D341Med (cell line): ENCODE measurements around the gene TSPAN32.
"Not testable (repeated sequence)": the region's sequence is repeated elsewhere in the genome, so short reads cannot be mapped to it uniquely, and the experiment has no call there.

Experiments used
- DNase-seq: peaks from one replicate; pipeline ENCODE4 v3.0.0; 2012; ENCODE audit warnings: low spot score

The TSPAN32 gene

DNA sequence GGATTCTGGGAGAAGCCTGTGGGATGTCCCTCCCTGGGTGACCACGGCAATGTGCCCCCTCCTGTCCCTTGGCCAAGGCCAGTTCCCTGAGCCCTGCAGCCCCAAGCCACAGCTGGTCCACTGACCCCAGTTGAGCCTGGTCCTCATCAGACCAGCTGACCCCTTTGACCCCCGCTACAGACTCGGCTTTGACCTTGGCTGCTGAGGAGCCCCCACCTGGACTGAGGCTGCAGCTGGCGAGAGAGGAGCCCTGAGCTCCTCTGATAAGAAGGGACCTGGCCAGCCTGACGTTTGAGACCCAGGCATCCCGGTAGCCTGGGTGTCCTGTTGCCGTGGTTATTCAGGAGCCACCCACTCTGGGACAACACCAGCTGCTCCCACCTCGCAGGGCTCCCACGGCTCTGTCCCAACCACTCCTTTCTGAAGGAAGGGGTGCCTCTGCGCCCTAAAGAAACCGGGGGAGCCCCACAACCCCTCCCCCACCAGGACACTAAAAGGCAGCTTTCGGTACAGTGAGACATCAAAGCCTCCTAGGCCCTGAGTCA is 34.4 kb upstream of the TSPAN32 start:
- DNase-seq = no peak

DNA sequence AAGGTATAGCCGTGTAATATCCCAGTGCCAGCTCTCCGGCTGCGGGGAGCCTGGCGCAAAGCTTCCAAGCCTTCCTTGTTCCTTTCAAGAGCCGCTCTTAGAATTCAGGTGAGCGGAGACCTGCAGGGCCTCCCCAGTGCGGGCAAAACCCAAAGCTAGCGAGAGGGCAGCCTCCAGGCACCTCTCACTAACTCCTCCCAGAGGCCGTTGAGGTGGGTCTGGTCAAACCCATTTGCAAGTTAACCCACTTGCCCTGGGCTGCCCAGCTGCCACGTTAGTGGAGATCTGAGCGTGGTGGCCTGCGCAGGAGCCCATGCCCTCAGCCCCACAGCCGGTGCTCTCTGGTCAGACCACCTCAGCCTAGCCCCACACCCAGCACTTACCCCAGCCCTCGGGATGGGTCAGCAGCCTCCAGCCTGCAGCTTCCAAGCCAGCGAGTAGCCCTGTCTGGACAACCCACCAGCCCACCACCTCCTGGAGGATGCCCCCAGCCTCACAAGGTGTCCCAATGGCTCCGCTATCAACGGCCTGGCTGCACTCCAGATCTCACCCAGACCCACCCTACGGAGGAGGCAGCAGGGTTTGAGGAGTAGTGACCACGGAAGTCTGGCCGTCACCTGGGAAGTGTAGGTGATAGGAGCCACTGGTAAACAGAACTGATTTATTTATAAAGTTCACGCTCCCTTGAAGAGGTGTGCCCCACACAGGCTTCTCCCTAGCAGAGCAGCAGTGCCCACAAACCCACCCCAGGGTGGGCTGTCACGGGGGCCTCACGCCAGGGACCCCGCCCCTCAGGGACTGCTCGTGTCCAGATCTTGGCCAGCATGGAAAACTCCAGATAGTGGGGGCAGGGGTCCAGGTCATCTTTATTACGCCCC is 33.7 kb upstream of the TSPAN32 start:
- no peak for DNase-seq

DNA sequence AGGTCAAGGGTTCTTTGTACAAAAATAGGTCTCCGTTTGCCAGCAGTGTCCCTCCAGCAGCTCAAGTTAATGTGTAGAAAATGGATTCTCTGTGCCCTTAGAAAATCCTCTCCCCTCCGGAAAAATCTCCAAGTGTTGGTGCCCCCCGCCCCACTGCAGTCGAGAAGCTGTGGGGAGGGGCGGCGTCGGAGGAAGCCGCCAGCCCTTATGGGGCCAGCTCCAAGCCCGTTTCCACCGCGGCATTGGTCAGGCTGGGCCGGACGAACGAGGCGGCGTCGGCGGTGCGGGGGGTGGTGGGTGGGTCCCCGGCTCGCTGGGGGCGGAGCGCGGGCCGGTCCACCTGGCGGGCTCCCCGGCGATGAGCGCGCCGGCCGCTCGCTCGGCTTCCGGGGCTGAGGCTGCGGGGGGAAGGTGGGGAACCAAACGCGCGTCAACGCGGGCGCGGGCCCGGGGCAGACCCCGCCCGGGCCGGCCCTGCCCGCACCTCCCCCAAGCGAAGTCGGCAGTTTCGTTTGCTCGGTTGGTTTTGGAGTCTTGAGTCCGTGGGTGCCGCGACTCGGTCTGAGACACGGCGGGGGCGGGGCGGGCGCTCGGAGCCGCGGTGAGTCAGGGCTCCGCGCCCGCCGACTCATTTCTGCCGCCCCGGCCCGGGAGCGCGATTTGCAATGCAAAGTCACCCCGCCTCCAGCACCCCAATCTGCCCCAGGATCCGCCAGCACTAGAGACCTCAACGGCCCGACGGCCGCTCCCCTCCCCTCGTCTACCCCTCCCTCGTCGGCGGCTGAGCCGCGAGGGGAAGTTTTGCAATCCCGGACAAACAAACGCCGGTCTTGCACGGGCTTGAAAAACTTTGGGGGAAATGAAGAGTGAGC is 32.8 kb upstream of the TSPAN32 start:
- peak; percentile 46 for DNase-seq

DNA sequence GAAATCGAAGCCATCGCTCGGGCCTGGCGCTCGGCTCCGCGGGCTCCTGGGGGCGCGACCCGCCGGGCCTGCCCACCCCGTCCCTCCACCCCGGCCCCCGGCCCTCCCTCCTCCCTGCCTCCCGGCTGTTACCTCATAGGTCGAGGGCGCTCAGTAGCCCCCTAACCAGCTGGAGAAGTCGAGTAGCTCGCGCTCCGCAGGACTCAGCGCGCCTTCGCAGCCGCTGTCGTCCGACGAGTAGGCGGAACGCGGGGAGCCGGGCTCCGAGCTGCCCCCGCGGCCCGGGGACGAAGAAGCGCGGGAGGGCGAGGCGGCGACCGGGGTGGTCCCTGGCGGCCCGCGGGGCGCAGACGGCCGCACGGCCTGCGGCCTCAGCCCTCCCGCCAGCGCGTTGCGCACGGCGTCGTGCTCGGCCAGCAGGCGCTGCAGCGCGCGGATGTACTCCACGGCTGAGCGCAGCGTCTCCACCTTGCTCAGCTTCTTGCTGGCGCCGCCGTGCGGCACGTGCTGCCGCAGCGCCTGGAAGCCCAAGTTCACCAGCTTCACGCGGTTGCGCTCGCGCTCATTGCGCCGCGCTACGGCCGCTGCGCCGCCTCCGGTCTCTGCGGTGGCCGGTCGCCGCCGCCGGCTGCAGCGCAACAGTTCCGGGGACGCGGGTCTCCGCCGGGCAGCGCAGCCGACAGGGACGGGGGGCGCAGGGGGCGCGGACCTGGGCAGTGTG is 32.1 kb upstream of the TSPAN32 start:
- DNase-seq = peak; percentile 46

DNA sequence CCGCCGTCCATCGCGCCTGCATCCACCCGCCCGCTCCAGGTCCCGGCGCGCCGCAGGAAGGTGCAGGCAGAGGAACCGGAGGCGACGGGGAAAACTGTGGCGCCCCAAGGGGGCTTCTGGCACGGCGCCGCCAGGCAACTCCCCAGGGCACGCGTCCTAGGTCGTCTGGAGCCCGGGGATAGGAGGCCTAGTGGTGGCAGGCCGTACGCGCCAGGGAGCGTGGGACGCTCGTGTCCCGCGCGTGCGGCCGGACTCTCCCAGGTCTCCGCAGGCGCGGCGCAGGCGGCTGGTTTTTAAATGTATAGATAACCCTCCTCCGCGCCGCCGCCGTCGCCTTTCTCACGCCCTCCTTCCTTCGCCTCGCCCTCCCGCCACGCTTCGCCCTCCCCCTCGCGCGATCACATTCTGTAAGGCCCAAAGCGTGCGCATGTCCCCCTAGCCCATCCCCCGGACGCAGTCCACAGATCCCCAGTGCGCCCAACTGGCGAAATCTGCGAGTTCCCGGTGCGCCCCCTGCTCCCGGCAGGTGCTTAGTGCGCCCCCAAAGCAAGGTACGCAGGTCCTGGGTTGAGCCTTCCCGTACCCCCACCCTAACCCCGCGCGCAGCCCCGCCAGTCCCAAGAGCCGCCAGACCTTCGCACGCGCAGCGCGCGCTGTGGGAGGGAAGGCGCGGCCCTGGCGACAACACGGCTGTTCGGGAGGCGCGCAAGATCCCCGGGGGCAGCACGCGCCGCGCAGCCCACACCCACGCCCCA is 31.3 kb upstream of the TSPAN32 start, which contains the start of gene ASCL2:
TSS of gene ASCL2 (minus strand) at position 267 of the 755 bp plus-strand sequence. CDS start at position 11, 256 bp downstream.
- peak; percentile 32 for DNase-seq

DNA sequence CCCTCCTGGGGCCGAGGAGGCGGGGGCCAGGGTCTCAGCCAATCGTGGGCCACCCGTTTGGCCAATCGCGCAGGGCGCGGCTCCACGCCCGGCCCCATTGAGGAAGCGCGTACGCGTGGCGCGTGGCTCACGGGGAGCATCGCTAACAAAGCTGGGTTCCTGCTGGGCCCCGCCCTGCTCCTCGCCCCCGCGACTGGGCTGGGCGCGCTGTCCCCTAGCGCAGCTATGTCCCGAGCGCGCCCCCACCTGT is 30.8 kb upstream of the TSPAN32 start:
- no peak for DNase-seq

DNA sequence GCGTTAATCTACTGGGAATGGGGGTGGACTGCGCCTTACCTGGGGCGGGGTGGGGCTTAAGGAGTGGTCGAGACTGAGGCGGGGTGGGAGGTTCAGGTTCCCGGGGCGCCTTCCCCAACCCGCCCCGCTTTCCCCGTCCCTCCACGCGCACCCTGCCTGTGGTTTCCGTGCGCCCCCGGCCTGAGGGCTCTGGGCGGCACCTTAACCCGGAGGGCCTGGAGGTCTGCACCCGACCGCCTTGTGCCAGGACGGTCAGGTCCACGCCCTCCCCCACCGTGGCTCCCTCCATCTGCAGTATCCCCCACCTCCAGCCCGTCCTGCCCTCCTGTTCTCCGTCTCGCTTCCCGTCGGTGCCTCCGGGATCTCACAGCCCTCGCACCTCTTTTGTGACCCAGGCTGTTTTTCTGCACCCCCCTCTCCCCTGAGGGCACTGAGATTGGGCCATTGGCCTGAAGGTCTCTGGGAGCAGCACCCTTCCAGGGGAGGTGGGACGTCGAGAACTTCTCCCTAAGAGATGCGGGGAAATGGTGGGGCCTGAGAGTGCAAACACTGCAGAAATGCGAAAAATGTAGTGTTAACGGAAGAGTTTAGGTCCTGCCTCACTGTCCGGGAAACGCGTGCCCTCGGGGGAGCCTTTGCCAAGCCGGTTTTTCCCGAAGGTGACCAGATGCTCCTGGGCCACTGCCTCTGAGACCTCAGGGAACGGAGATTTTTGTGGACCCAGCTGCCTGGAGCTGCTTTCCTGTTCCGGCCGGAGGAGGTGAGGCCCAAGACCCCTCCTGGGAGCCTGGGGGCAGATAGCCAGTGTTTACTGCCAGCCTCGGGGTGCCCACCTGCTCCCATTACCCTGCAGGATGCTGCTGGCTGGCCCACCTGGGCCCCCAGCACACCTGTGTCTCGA is 30.2 kb upstream of the TSPAN32 start:
- DNase-seq = peak; percentile 29

DNA sequence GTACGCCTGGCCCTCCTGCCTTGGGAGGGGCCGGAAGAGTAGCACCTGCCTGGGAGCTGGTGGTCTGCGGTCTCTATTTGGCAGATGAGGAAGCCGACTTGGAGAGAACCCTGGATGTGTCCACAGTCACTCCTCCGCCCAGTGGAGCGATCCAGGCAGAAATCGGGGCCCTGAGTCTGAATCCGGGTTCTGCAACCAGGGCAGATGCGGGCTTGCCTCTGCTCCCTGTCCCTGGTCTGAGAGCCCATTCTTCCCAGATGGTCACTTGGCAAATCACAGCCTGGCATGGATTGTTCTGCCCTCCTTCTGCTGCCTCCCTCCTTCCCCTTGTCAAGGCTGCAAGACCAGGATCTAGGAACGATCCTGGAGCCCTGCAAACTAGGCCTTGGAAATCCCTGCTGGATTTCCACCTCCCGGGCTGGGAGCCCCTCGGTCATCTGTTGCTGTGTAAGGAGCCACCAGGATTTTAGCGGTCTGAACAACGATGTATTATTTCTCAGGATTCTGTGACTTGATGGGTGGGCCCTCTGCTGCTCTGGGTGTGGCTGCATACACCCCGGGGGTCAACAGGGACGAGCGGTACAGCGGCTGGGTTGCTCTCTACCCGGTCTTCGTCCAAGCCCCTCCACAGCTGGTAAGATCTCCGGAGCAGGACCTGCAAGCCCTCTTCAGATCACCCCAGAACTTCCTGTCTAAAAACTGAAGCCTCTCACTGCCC is 29.4 kb upstream of the TSPAN32 start:
- DNase-seq = peak; percentile 17

DNA sequence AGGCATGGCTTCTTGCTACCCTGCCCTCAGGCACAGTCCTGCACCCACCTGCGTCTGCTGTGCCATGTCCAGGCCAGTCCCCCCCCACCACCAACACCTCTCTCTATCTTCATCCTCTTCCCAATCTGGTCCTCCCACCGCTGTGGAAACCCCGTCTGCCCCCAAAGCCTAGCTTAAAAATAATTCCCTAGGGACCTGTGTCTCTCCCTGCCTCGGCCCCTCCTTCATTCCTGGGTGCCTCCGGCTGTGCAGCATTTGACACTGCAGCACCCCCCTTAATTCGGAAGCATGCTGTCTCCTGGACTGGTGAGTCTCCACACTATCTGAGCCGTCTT is 28.9 kb upstream of the TSPAN32 start:
- DNase-seq = peak; percentile 10

DNA sequence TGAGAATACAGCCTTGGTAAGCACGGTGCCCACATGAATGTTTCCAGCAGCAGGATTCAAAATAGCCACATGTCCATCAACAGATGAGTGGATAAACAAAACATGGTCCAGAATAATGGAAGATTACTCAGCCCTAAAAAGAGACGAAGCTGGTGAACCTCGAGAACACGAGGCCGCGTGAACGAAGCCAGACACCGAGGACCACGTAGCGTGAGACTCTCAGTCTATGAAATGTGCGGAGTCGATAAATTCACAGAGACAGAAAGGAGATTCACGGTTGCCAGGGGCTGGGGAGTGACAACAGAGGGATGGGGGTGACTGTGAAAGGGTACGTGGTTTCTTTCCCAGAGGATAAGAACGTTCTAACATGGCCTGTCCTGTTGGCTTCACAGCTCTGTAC is 28.5 kb upstream of the TSPAN32 start:
- DNase-seq = no peak

DNA sequence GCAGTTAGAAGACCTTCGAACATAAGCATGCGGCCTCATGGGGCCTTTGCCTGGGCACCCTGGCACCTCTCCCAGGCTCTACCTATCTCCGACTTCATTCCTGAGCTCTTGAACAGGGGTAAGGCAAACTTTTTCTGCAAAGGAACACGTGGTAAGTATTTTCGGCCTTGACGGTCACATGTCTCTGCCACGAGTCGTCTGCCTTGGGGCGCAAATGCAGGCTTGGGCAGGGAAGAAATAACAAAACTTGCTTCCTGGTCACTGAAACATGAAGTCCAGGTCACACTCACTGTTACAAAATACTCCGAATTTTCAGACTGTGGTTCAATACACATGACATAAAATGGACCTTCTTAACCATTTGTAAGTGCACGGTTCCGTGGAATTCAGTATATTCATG is 28.0 kb upstream of the TSPAN32 start:
- DNase-seq = no peak

DNA sequence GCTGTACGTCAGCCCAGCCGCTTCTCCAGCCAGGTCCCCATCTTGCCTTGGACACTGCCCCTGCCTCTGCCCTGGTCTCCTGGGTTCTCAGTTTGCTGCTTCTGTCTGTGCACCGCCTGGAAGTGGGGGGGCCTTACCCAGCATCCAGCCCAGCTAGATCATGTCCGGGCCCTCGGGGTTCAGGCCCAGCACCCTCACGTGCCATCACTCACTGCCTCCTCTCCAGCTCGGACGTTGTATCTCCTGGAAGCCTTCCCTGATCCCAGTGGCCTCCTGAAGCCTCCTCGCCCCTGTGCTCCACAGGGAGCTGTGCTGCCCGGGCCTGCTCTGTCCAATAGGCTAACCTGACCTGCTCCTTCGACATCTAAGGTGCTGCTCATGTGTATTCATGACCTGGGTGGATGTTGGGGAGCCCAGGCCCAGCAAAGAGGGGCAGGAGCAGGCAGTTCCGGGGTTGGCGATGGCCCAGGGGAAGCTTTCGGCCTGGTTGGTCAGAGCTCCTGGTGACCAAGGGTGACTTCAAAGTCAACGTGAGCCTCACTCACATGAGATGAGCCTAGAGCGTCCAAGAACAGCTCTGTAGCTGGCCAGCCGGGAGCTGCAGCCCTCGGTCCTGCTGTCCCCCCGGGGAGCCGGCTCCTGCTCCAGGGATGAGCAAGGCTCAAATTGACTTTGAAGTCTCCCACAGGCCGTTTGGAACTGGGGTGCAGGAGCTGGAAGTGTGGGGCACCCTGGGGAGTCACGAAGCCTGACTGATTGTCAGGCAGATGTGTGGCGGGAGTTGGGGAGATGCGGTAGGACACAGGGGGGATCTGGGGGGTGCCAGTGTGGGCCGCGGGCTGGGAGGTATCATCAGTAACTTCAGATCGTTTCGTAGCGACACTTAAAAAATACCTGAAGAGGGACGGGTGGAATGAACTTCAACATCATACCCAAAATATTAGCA is 26.2 kb upstream of the TSPAN32 start:
- DNase-seq = no peak

DNA sequence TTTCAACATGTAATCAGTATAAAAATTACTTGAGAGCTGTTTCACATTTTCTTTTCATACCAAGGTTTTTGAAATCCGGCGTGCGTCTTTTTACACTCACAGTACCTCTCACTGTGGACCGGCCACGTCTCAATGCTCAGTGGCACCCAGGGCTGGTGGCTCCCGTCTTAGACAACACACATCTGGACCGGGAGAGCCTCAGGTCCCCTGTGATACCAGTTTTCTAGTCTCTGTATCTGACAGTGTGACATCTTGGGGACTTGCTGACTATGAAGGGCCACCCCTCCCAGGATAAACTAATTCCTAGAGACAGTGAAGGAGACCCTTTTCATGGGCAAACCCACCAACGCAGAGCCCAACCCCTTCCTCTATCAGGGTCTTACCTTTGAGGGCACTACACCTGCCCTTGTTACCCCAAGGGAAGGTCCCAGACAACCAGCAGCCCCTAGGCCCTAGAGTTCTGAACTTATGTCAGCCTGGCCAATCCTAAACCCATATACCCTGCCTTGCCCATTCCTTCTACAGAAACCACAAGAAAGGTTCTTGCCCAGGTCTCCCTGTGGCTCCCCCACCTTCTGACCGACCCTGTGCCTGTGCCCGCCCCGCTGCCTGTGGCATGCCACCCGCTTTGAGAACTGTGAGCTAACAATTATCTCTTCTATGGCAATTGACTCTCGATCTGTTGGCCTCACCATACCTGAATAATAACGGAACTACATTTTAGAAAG is 25.4 kb upstream of the TSPAN32 start:
- no peak for DNase-seq

DNA sequence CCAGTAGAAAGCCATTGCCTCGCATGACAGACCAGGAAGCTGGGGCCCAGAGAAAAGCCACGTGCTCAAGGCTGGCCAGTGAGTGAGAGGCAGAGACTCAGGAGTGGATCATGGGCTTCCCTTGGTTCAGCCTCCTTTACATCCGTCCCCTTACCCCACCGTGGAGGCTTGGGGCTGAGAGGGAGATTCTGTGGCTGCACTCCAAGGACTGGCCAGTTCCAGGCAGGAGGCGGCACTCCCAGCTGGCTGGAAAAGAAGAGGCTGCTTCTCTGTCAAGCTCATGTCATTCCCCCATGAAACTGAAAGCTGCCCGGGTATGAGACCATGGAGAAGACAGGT is 24.8 kb upstream of the TSPAN32 start:
- DNase-seq = no peak

DNA sequence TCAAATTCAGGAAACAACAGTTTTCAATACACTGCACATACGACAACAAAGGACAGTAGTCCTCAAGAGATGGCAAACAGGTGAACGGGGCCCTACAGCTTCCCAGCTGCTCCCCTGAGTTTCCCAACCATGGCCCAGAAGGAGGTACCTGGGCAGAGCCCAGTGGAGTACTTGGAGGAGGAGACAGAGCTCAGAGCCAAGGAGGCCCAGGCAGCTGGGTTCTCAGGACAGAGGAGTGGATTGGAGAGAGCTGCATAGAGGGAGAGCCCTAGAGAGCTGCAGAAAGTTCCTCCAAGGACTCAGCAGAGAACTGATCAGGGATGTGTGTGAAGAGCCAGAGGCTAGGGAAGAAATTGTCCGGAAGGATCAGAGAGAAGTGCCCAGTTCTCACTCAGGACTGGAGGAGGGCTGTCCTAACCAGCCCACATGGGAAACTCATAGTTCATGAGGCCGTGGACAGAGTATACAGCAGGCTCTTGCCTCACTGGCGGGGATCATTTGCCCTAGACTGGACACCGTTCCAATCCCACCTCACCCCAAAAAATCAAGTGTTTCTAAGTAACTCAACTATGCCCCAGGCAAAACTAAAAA is 23.8 kb upstream of the TSPAN32 start:
- DNase-seq = peak; percentile 7

DNA sequence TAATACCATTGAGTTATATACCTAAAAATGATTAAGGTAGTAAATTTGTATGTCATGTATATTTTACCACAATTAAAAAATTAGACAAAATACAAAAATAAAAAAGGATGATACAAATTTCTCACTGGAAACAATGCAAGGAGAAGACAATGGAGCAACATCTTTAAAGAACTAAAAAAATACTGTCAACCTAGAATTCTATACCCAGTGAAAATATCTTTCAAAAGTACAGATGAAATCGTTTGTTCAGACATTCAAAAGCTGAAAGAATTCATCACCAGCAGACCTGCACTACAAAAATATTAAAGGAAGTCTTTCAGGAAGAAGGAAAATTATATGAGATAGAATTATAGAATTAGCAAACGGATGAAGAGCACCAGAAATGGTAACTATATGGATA is 21.6 kb upstream of the TSPAN32 start:
- DNase-seq = no peak

DNA sequence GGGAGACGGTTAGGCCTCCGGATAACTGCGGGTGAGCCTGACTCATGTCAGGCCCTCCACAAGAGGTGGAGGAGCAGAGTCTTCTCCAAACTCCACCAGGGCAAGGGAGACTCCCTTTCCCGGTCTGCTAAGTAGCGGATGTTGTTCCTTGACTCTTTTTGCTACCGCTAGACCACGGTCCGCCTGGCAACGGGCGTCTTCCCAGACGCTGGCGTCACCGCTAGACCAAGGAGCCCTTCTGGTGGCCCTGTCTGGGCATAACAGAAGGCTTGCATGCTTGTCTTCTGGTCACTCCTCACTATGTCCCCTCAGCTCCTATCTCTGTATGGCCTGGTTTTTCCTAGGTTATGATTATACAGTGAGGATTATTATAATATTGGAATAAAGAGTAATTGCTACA is 15.5 kb upstream of the TSPAN32 start:
- not testable (repeated sequence) for DNase-seq

DNA sequence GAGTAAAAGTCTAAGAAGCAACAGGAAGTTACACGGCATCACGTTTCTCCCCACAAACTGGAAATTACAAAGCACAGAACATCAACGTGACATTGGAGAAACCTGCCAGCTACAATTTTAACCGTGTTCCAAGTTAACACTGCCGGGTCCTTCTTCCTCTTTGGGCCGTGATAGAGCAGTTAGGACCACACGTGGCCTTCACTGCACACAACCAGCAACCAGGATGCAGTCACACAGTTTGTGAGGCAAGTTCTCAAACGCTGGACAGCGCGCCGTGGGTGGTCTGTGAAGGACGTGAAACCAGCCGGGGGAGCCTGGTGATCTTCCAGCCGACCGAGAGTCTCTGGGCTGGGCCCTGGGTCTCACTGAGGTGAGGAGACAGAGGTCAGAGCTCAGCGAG is 14.7 kb upstream of the TSPAN32 start:
- no peak for DNase-seq
